Ectodermal cell (in vitro differentiated cells): ENCODE measurements around the gene SVBP.

Experiments
- H3K27ac ChIP-seq: 2 replicates; pipeline ENCODE4 v1.7.0; 2013; ENCODE audit warnings: mild to moderate bottlenecking, low read depth, low read length; ENCODE audit not compliant: insufficient read depth, poor library complexity, severe bottlenecking
- H3K27me3 ChIP-seq: 2 replicates; pipeline ENCODE4 v1.7.0; 2013; ENCODE audit warnings: mild to moderate bottlenecking, low read length; ENCODE audit not compliant: insufficient read depth, control insufficient read depth, poor library complexity, severe bottlenecking
- H3K36me3 ChIP-seq: one replicate; pipeline ENCODE4 v1.7.0; 2013; ENCODE audit warnings: low read length; ENCODE audit not compliant: control insufficient read depth, insufficient read depth
- H3K4me1 ChIP-seq: one replicate; pipeline ENCODE4 v1.7.0; 2013; ENCODE audit warnings: low read length; ENCODE audit not compliant: control insufficient read depth, insufficient read depth
- H3K4me3 ChIP-seq: 2 replicates; pipeline ENCODE4 v1.7.0; 2013; ENCODE audit warnings: low read depth, low read length, control low read depth; ENCODE audit not compliant: insufficient read depth
- H3K9me3 ChIP-seq: 2 replicates; pipeline ENCODE4 v1.7.0; 2013; ENCODE audit warnings: mild to moderate bottlenecking, low read length, moderate library complexity; ENCODE audit not compliant: control insufficient read depth
- WGBS, 2 experiments: methylation state at CpG; one replicate each; pipeline ENCODE4 v1.1.7; 2013; ENCODE audit warnings: missing lambda C conversion rate in 2 of 2; 5-methylcytosine and 5-hydroxymethylcytosine counted together

Gene SVBP

DNA sequence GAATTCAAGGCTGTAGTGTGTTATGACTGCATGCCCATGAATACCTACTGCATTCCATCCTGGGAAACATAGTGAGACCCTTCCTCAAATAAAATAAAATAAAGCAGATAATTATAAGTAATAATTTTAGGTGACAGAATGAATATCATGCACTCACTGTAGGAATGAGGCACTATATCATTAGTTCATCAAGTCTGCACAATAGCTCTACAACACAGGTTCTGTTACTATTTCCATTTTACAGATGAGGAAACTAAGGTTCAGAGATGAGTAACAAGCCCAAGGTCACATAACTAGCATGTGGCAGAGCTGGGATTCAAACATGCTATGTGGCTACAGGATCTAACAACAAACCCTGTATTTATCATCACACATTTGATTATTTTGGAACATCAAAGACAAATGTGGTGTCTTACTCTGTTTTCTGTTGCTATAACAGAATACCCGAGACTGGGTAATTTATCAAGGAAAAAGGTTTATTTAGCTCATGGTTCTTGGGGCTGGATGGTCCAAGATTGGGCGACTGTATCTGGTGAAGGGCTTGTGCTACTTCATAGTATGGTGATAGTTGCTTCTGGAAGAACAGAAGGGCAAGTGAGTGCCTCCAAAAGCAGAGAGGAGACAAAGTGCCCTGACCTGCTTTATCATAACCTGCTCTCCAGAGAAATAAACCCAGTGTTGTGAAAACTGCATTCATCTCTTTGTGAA, 24.4 kb upstream of the SVBP start:
- WGBS, 2 experiments = 83 to 95% methylated on average over 2 of the region's 2 CpGs
- Histone ChIP-seq H3K27ac (no peak overlapping the region), H3K4me1 (no peaks in the 10 kb centered on the region), H3K4me3 (no peak overlapping the region), H3K27me3 (no peaks in the 10 kb centered on the region), H3K36me3 (no peaks in the 10 kb centered on the region), H3K9me3 (no peaks in the 10 kb centered on the region)

DNA sequence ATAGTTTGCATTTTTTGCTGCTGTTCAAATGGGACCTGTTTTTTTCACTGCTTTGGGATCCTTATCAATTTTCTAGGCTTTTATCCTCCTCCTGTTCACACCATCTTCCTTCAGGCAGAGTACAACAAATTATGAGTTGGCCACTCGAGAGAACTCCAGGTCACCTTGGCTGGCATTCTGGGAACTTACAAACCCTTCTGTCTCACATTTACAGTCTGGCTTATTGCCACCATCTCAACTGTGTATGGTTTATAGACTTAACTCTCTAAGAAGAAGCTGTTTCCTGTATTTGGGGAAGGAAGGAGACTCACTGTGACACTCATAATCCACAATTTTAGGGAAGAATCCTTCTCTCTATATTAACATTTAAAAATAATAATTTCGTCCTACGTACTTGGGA, 23.8 kb upstream of the SVBP start:
- H3K27me3 ChIP-seq = no peaks in the 10 kb centered on the region
- WGBS, 2 experiments = 97 to 98% methylated on average over 2 to 3 of the region's 3 CpGs
- H3K4me3 ChIP-seq = no peak overlapping the region
- H3K36me3 ChIP-seq = no peaks in the 10 kb centered on the region
- no peak overlapping the region for H3K27ac ChIP-seq
- H3K9me3 ChIP-seq = no peaks in the 10 kb centered on the region
- no peaks in the 10 kb centered on the region for H3K4me1 ChIP-seq

DNA sequence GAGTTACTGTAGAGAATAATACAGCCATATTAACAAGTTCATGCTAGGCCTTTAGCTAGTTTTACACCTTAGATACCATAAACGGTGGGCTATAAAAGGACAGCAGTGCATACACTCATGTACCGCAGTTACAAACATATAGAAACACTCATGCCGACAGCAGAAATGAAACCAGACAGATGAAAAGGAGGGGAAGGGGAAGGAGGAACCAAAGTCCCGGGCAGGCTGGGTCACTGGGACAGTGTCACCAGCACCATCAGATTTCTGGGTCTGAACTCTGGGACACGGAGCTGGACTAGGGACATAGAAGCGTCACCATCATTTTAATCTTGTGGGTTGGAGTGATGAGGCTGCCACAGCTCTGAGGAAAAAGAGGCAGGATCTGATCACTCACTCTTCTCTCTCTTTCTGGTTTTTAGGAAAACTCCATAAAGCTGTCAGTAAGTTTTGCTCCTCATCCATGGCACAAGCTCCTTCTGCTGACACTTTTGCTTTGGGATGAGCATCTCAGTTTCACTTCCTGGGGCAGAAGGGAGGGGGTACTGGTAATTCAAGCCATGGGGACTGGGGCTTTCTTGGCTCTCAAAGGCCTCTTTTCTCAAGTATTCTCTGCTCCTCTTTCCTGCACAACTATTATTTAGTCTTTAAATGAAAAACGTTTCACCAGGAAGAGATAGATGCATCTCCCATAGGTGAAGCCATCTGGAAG, 21.4 kb upstream of the SVBP start:
- Histone ChIP-seq H3K36me3 (no peaks in the 10 kb centered on the region), H3K27ac (no peak overlapping the region), H3K4me3 (no peak overlapping the region), H3K27me3 (no peaks in the 10 kb centered on the region), H3K9me3 (no peaks in the 10 kb centered on the region), H3K4me1 (no peaks in the 10 kb centered on the region)
- WGBS, 2 experiments = 92 to 93% methylated on average over 7 of the region's 7 CpGs

DNA sequence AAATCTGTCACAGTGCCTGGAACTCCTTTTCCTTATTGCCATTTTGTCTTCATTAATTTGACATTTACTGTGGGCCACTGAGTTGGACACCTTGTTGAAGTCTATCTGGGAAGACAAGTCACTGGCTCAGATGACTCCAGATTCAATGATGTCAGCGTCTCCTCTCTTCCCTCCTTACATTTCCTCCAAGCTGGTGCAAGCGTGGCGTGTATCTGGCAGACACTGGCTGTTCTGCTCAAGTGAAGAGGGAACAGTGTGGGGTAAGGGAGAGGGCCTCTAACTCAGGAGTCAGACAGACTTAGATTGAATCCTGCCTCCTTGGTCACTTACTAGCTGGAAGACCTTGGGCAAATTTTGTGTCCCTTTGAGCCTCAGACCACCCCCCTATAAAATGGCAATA, 20.5 kb upstream of the SVBP start:
- 59 to 65% methylated on average over 3 of the region's 3 CpGs for WGBS, 2 experiments
- no peak overlapping the region for H3K27ac ChIP-seq
- H3K36me3 ChIP-seq = no peaks in the 10 kb centered on the region
- H3K9me3 ChIP-seq = no peaks in the 10 kb centered on the region
- H3K27me3 ChIP-seq = no peaks in the 10 kb centered on the region
- H3K4me3 ChIP-seq = no peak overlapping the region
- H3K4me1 ChIP-seq = no peaks in the 10 kb centered on the region

DNA sequence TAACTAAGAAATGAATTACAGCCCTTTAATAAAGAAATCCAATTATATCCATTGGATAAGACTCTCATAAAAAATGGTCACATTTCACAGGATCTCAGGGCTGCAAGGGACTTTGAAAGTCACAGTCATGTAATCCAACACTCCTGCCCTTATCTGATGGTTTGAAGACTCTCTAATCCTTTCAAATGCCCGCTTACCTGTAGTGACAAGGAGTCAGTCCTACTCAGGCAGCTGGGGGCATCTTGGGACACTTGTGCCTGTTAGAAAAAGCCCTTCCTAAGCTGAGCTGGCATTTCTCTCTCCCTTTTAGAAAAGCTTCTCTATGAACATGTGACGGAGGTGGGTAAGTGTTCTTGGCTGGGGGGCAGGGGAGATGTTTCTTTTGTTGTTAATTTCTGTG, 18.2 kb upstream of the SVBP start:
- no peak overlapping the region for H3K4me3 ChIP-seq
- H3K27ac ChIP-seq = no peak overlapping the region
- no peaks in the 10 kb centered on the region for H3K27me3 ChIP-seq
- 83 to 88% methylated on average over 1 of the region's 2 CpGs for WGBS, 2 experiments
- no peaks in the 10 kb centered on the region for H3K36me3 ChIP-seq
- H3K4me1 ChIP-seq = no peaks in the 10 kb centered on the region
- no peaks in the 10 kb centered on the region for H3K9me3 ChIP-seq

DNA sequence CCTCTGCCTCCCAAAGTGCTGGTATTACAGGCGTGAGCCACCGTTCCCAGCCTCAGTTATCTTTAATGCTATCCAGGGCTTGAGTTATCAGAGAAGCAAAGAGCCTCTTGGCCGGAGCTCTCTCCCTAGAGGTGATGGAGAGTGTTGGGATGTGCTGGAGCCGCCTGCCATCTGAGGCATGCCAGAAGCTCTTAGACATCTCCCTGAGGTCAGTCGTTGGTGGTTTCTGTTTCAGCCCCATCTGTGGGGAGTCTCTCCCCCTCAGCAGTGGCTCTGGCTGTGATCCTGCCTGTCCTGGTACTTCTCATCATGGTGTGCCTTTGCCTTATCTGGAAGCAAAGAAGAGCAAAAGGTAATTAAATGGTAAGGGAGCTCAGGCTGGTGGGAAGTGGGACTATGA, 17.6 kb upstream of the SVBP start:
- no peaks in the 10 kb centered on the region for H3K9me3 ChIP-seq
- no peak overlapping the region for H3K4me3 ChIP-seq
- H3K27ac ChIP-seq = no peak overlapping the region
- no peaks in the 10 kb centered on the region for H3K4me1 ChIP-seq
- WGBS, 2 experiments = 90 to 92% methylated on average over 5 of the region's 5 CpGs
- H3K27me3 ChIP-seq = no peaks in the 10 kb centered on the region
- no peaks in the 10 kb centered on the region for H3K36me3 ChIP-seq

DNA sequence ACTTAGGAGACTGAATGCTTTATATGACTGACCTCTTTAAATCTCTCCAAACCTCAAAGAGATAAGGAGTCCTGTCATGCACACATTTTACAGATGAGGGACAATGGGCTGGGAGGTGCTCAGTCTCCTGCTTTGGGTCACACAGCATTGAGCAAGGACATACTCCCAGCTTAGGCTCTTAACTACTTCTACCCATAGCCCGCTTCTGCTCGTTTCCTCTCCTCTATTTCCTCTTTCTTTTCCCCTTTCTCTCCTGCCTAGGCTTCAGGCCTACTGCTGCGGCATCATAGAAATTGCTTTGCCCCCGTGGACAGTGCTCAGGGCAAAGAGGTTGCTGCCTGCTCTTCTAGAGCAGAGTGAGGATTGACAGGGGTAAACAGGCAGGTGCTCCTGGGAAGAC, 16.8 kb upstream of the SVBP start:
- Histone ChIP-seq H3K4me1 (no peaks in the 10 kb centered on the region), H3K36me3 (no peaks in the 10 kb centered on the region), H3K27ac (no peak overlapping the region), H3K9me3 (no peaks in the 10 kb centered on the region), H3K4me3 (no peak overlapping the region), H3K27me3 (no peaks in the 10 kb centered on the region)
- 93 to 96% methylated on average over 4 of the region's 4 CpGs for WGBS, 2 experiments

DNA sequence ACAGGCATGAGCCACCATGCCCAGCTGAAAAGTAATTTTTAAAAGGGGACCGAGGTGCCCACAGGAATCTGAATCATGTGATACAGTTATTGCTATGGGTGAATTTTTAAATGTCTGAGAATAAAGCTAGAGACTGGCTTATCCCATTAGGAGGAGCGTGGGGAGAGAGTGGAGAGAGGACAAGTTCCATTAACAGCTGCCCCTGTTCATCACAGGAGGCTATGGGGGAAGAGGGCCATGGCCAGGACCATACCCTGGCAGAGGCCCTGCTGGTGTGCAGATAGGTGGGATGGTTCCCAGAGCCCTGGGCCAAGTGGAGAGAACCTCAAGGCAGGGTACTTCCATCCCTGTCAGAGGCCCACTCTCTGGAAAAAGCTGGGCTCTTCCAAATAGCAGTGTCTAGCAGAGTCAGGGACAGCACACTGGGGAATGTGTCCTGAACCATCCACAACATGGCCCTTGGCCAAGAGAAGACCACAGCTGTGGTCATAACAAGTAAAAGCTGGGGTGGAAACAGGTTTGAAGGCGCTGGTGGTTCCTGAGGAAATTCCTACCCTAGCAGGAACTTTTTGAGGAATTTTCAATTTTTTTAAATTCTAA, 15.5 kb upstream of the SVBP start:
- H3K4me1 ChIP-seq = no peaks in the 10 kb centered on the region
- H3K36me3 ChIP-seq = no peaks in the 10 kb centered on the region
- WGBS, 2 experiments = 92 to 98% methylated on average over 3 of the region's 3 CpGs
- H3K4me3 ChIP-seq = no peak overlapping the region
- H3K27ac ChIP-seq = no peak overlapping the region
- H3K9me3 ChIP-seq = no peaks in the 10 kb centered on the region
- H3K27me3 ChIP-seq = no peaks in the 10 kb centered on the region

DNA sequence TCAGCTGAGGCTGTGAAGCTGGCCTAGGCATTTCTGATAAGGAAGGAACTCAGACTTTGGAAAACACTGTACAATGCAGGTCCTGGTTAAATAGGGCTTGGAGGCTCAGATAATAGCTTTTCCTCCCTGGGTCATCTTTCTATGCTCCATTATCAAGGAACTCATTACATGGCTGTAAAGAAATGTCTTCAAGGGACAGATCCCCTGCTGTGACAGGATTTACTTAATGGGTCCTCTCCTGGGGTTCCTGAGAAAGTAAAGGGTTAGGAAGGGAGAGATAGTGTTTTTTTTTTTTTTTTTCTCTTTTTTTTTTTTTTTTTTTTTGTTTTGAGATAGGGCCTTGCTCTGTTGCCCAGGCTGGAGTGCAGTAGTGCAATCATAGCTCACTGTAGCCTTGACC, 14.1 kb upstream of the SVBP start:
- Histone ChIP-seq H3K9me3 (no peaks in the 10 kb centered on the region), H3K36me3 (no peaks in the 10 kb centered on the region), H3K4me3 (no peak overlapping the region), H3K27ac (no peak overlapping the region), H3K4me1 (no peaks in the 10 kb centered on the region), H3K27me3 (no peaks in the 10 kb centered on the region)

DNA sequence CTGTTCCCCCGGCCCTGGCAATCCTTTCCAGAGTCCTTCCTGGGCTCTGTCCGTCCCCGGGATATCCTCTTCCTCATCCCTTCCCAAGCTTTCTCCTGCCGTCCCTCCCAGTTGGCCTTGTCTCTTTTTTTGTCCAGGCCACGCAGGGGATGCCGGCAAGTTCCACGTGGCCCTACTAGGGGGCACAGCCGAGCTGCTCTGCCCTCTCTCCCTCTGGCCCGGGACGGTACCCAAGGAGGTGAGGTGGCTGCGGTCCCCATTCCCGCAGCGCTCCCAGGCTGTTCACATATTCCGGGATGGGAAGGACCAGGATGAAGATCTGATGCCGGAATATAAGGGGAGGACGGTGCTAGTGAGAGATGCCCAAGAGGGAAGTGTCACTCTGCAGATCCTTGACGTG, 13.4 kb upstream of the SVBP start:
- H3K36me3 ChIP-seq = no peaks in the 10 kb centered on the region
- H3K4me1 ChIP-seq = no peaks in the 10 kb centered on the region
- 88 to 91% methylated on average over 17 of the region's 17 CpGs for WGBS, 2 experiments
- H3K9me3 ChIP-seq = no peaks in the 10 kb centered on the region
- H3K27ac ChIP-seq = no peak overlapping the region
- no peaks in the 10 kb centered on the region for H3K27me3 ChIP-seq
- no peak overlapping the region for H3K4me3 ChIP-seq
